T-helper 17 cell (primary cell): ENCODE data around the gene SKOR2. TPM values are rescaled to one million over a fixed set of nuclear protein-coding genes. Genes with fewer than 3 reads are reported as not detected.
"Not testable (repeated sequence)": the region's sequence is repeated elsewhere in the genome, so short reads cannot be mapped to it uniquely, and the experiment has no call there.

Source experiments
- ATAC-seq: fragments of 150-1000 bp; cut with Tn5 transposase; 2 replicates; pipeline ENCODE4 v1.10.0; 2021; ENCODE audit warnings: mild to moderate bottlenecking, moderate library complexity
- DNase-seq, 3 donors: peaks; one replicate each; pipeline versions ENCODE4 v3.0.0 to v3.0.0-alpha.2; 2020 to 2021
- H3K9me3 ChIP-seq: one replicate; pipeline ENCODE4 v1.7.0; 2013; ENCODE audit warnings: low read length, mild to moderate bottlenecking; ENCODE audit not compliant: control insufficient read depth, poor library complexity, severe bottlenecking
- H3K27ac Mint-ChIP-seq: one replicate; pipeline ENCODE4 v1.8.0; 2022; ENCODE audit warnings: mild to moderate bottlenecking, moderate library complexity, mixed read lengths
- H3K27me3 Mint-ChIP-seq: one replicate; pipeline ENCODE4 v1.8.0; 2022; ENCODE audit warnings: mixed read lengths
- H3K36me3 Mint-ChIP-seq: one replicate; pipeline ENCODE4 v1.8.0; 2022; ENCODE audit warnings: low read depth, mixed read lengths
- H3K4me1 Mint-ChIP-seq: one replicate; pipeline ENCODE4 v1.8.0; 2022; ENCODE audit warnings: mild to moderate bottlenecking, mixed read lengths
- H3K4me3 Mint-ChIP-seq: one replicate; pipeline ENCODE4 v1.8.0; 2022; ENCODE audit warnings: mild to moderate bottlenecking, moderate library complexity, mixed read lengths
- total RNA-seq, 4 donors: library from RNA in 2 of 4; stranded (reverse) in 2 of 4; gene quantifications; one replicate each; pipeline ENCODE4 v1.2.3 and lab custom pipeline; 2022 to 2026

Gene SKOR2
- total RNA-seq, 2 donors from 2014 or later, result not detected

DNA sequence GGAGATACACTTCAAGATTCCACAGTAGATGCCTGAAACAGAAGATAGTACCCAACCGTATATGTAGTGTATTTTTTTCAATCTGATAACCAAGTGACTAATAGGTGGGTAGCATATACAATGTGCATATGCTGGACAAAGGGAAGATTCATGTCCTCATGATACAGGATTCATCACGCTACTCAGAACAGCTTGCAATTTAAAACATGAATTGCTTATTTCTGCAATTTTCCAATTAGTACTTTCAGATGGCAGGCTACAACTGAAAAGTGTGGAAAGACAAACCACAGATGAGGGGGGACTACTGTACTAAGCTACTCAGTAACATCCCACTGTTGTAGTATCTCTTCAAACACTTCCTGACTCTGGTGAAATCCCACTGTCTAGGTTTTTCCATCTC, 79.0 kb downstream of the SKOR2 start:
- H3K36me3 Mint-ChIP-seq, result no peaks in the 10 kb centered on the region
- ATAC-seq, result no peak
- H3K27ac Mint-ChIP-seq, result no peak overlapping the region
- no peak overlapping the region for H3K4me3 Mint-ChIP-seq
- DNase-seq, result no peak
- H3K9me3 ChIP-seq, result no peaks in the 10 kb centered on the region
- H3K4me1 Mint-ChIP-seq, result peaks cover 4% of the 10 kb centered on the region
- no peaks in the 10 kb centered on the region for H3K27me3 Mint-ChIP-seq

DNA sequence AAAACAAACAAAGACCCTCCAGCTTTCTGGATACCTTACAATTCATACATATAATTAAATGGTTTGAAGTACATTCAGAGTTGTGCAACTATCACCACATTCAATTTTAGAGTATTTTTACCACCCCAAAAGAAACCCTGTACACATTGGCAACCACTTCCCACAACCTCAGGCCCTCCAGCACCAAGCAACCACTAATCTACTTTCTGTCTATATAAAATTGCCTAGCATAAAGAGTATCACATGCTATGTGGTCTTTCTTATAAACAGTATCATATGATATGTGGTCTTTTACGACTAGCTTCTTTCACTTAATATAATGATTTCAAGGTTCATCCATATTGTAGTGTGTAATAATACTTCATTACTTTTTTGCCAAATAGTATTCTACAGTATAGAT, 82.5 kb downstream of the SKOR2 start:
- no peaks in the 10 kb centered on the region for H3K27me3 Mint-ChIP-seq
- no peak overlapping the region for H3K4me3 Mint-ChIP-seq
- DNase-seq (no peak), ATAC-seq (no peak)
- H3K9me3 ChIP-seq, result no peaks in the 10 kb centered on the region
- H3K36me3 Mint-ChIP-seq, result no peaks in the 10 kb centered on the region
- H3K4me1 Mint-ChIP-seq, result peaks cover 11% of the 10 kb centered on the region
- H3K27ac Mint-ChIP-seq, result no peak overlapping the region

DNA sequence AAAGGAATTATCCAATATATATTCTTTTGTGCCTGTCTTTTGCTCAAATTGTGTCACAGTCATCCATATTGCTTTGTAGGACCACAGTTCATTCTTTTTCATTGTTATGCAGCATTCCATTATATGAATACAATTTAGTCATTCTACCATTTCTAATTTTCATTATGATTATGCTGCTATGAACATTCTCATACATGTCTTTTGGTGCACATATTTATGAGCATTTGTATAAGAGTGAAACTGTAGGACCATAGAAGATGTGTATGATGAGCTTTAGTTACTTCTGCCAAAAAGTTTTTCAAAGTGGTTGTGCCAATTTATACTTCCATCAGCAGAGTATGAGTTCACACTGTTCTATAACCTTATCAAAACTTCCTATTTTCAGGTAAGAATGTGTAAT, 83.0 kb downstream of the SKOR2 start:
- H3K4me3 Mint-ChIP-seq, result no peak overlapping the region

DNA sequence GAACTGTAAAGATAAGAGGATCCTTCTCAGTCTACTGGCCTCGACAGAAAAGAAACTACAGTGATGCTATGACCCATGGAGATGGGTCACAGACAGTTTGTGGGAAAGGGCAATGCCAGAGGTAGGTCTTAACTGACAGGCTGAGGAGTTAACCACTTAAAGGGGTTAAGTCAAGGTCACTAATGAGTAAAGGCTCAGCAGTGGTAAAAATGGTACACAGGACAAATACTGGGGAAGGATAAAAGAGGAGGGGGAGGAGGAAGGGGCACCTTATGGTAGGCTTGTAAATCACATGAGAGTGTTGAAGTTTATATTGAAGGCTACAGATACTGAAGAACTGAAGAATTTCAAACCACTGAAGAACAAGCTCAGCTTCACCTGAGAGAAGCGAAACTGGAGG, 85.2 kb downstream of the SKOR2 start:
- no peaks in the 10 kb centered on the region for H3K36me3 Mint-ChIP-seq
- H3K27ac Mint-ChIP-seq, result no peak overlapping the region
- DNase-seq (no peak), ATAC-seq (no peak)
- H3K4me3 Mint-ChIP-seq, result no peak overlapping the region
- H3K9me3 ChIP-seq, result no peaks in the 10 kb centered on the region
- peaks cover 14% of the 10 kb centered on the region for H3K4me1 Mint-ChIP-seq
- no peaks in the 10 kb centered on the region for H3K27me3 Mint-ChIP-seq

More for the DNA sequence above, 83.0 kb downstream of the SKOR2 start:
- Mint-ChIP-seq H3K27me3 (no peaks in the 10 kb centered on the region), H3K4me1 (peaks cover 11% of the 10 kb centered on the region), H3K27ac (no peak overlapping the region), H3K36me3 (no peaks in the 10 kb centered on the region)
- H3K9me3 ChIP-seq, result no peaks in the 10 kb centered on the region
- no peak for ATAC-seq
- no peak for DNase-seq

DNA sequence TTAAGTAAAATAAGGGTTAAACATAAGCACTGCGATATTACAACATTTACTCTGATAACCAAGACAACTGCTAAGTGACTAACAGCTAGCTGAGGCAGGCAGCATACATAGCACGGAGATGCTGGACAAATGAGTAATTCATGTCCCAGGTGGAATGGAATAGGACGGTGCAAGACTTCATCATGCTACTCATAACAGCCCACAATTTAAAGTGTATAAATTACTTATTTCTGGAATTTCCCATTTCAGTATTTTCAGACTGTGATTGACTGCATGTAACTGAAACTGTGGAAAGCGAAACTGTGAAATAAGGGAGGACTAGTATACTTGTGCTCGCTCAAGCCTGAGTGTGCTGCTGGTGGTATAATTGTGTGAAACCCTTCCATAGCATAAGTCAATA, 88.2 kb downstream of the SKOR2 start:
- ATAC-seq, result peak; percentile 49
- Mint-ChIP-seq H3K27me3 (no peaks in the 10 kb centered on the region), H3K4me3 (no peak overlapping the region), H3K27ac (no peak overlapping the region), H3K4me1 (peaks cover 13% of the 10 kb centered on the region), H3K36me3 (no peaks in the 10 kb centered on the region)
- H3K9me3 ChIP-seq, result no peaks in the 10 kb centered on the region
- no peak for DNase-seq

DNA sequence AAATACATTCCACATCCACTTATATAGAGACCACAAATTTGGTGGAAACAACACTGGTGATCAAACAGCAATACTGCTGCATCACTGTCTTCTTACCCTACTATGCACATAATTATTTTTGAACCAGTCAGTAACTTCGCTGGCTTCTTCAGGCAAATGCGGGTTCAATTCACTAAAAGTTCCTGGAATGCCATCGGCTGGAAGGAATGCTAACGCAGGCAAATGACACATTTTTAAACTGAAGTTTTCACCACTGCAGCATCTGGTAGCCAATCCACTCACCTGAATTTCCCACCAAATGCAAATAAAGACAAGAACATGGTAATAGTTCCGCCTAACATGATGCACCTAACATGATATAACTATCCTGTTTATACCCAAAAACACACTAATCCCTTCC, 91.2 kb downstream of the SKOR2 start:
- H3K27ac Mint-ChIP-seq, result peak overlapping the region; percentile 41
- no peaks in the 10 kb centered on the region for H3K36me3 Mint-ChIP-seq

DNA sequence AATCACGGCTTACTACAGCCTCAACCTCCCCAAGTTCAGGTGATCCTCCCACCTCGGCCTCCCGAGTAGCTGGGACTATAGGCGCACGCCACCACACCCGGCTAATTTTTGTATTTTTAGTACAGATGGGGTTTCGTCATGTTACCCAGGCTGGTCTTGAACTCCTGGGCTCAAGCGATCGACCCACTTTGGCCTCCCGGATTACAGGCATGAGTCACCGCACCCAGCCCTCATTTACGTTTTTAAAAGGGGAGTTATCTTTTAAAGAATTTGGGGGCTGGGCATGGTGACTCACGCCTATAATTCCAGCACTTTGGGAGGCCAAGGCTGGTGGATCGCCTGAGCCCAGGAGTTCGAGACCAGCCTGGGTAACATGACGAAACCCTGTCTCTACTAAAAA, 93.1 kb downstream of the SKOR2 start:
- not testable (repeated sequence) for H3K36me3 Mint-ChIP-seq

More for the DNA sequence above, 91.2 kb downstream of the SKOR2 start:
- Mint-ChIP-seq H3K4me1 (peaks cover 9% of the 10 kb centered on the region), H3K27me3 (no peaks in the 10 kb centered on the region), H3K4me3 (no peak overlapping the region)
- no peaks in the 10 kb centered on the region for H3K9me3 ChIP-seq
- ATAC-seq (no peak), DNase-seq (no peak)

More for the DNA sequence above, 93.1 kb downstream of the SKOR2 start:
- not testable (repeated sequence) for H3K4me1 Mint-ChIP-seq, H3K4me3 Mint-ChIP-seq, H3K27me3 Mint-ChIP-seq, H3K9me3 ChIP-seq, ATAC-seq, DNase-seq, H3K27ac Mint-ChIP-seq

Other genes with a start within 250 kb of the SKOR2 start
- gene ELOA2, start 216.0 kb downstream of the SKOR2 start, total RNA-seq, result not detected
- 10 to 100 TPM; 16.6 to 23.5 TPM for gene HDHD2, start 101.2 kb downstream of the SKOR2 start, total RNA-seq
- 1 to 10 TPM; 4.9 to 5.0 TPM for gene IER3IP1, start 75.3 kb downstream of the SKOR2 start, total RNA-seq